SU-DHL-6 (cell line): ENCODE data around the gene KDM4B.

ENCODE experiments used
- H2AFZ ChIP-seq: fragments of 200-600 bp; sonication (generic); 2 replicates; pipeline ENCODE4 v1.6.1; 2014; ENCODE audit warnings: low read depth, mild to moderate bottlenecking, moderate library complexity, mixed read lengths, antibody characterized with exemption, low read length; ENCODE audit not compliant: severe bottlenecking
- H3F3A ChIP-seq: fragments of 200-600 bp; shearing (Covaris generic); 2 replicates; pipeline ENCODE4 v1.6.0; 2016; ENCODE audit warnings: antibody characterized with exemption, mild to moderate bottlenecking; ENCODE audit not compliant: insufficient read depth
- H3K27ac ChIP-seq: fragments of 200-600 bp; sonication (generic); 2 replicates; pipeline ENCODE4 v1.5.1; 2016; ENCODE audit warnings: low read depth, mild to moderate bottlenecking, low read length, moderate library complexity, mixed read lengths
- H3K27me3 ChIP-seq: fragments of 200-600 bp; sonication (generic), shearing (Covaris generic); 2 replicates; pipeline ENCODE4 v1.6.0; 2014; ENCODE audit warnings: mild to moderate bottlenecking, low read length
- H3K36me3 ChIP-seq: fragments of 200-600 bp; sonication (generic); 2 replicates; pipeline ENCODE4 v1.6.1; 2014; ENCODE audit warnings: mild to moderate bottlenecking, low read length, mixed read lengths
- H3K4me2 ChIP-seq: fragments of 300-600, 200-600 bp; shearing (Covaris generic), sonication (generic); 2 replicates; pipeline ENCODE4 v1.6.0; 2014; ENCODE audit warnings: low read length, low read depth, mild to moderate bottlenecking; ENCODE audit not compliant: poor library complexity, severe bottlenecking
- H3K4me3 ChIP-seq: fragments of 200-600 bp; sonication (generic); 2 replicates; pipeline ENCODE4 v1.5.1; 2014; ENCODE audit warnings: antibody characterized with exemption, low read length, mild to moderate bottlenecking, mixed read lengths; ENCODE audit not compliant: insufficient read depth, poor library complexity, severe bottlenecking
- H3K79me2 ChIP-seq: fragments of 200-600 bp; sonication (generic); 2 replicates; pipeline ENCODE4 v1.6.1; 2014; ENCODE audit warnings: mild to moderate bottlenecking, low read length, moderate library complexity; ENCODE audit not compliant: insufficient read depth
- H3K9ac ChIP-seq: fragments of 200-600 bp; sonication (generic); 2 replicates; pipeline ENCODE4 v1.7.0; 2014; ENCODE audit warnings: mild to moderate bottlenecking, low read length
- H3K9me2 ChIP-seq: fragments of 200-600 bp; sonication (generic); replicated peaks from 2 replicates; pipeline ENCODE4 v1.6.1; 2014; ENCODE audit warnings: low read length; ENCODE audit not compliant: insufficient read depth
- H3K9me3 ChIP-seq: fragments of 200-600 bp; sonication (generic); 2 replicates; pipeline ENCODE4 v1.6.1; 2014; ENCODE audit warnings: low read length, mixed read lengths; ENCODE audit not compliant: insufficient read depth
- H4K20me1 ChIP-seq: fragments of 200-600 bp; sonication (generic); 2 replicates; pipeline ENCODE4 v1.6.1; 2014; ENCODE audit warnings: low read depth, mild to moderate bottlenecking, antibody characterized with exemption, low read length, moderate library complexity, mixed read lengths
- CTCF ChIP-seq: fragments of 200-600 bp; sonication (generic); IDR thresholded peaks from one replicate; pipeline ENCODE4 v1.5.1; 2017; ENCODE audit warnings: antibody characterized with exemption, mild to moderate bottlenecking, low read length, moderate library complexity; ENCODE audit not compliant: insufficient read depth, poor library complexity, severe bottlenecking
- EZH2phosphoT487 ChIP-seq: fragments of 200-600 bp; sonication (generic), shearing (Covaris generic); conservative IDR thresholded peaks from 2 replicates; pipeline ENCODE4 v1.6.1; 2018; ENCODE audit warnings: mild to moderate bottlenecking, antibody characterized with exemption, low read length, moderate library complexity, mixed read lengths

KDM4B gene

DNA sequence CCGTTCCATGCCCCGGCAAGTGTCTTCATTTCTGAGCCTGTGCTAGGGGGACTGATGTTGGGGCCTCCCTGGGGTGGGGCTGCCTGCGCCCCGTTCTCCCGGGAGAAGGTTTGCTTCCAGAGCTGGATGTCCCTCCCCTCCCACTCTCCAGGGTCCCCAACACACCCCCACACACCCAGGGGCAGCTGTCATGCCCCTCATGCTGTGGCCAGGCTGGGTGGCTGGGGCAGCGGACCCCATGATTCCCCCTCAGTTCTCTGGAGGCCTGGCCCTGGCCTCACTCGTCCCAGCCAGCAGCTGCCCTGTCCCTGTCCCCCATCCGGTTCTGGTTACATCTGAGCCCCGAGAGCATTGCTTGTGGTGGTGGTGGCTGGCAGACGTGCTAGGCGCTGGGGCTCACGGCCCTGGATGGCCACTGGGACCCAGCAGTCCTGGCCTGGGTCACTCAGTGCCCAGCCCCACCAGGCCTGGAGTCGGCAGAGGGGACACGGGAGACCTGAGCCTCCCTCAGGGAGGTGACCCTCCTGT lies 184.8 kb downstream of the KDM4B start:
- no peaks in the 10 kb centered on the region for H3F3A ChIP-seq
- H3K4me2 ChIP-seq, result no peak overlapping the region
- no peaks in the 10 kb centered on the region for H3K9me3 ChIP-seq
- H3K27ac ChIP-seq, result no peak overlapping the region
- no peak overlapping the region for H2AFZ ChIP-seq
- H3K9me2 ChIP-seq, result no peaks in the 10 kb centered on the region
- H4K20me1 ChIP-seq, result no peaks in the 10 kb centered on the region
- no peak for TF ChIP-seq CTCF
- no peak for TF ChIP-seq EZH2phosphoT487
- H3K36me3 ChIP-seq, result no peaks in the 10 kb centered on the region
- H3K79me2 ChIP-seq, result no peaks in the 10 kb centered on the region
- H3K27me3 ChIP-seq, result no peaks in the 10 kb centered on the region
- H3K9ac ChIP-seq, result no peak overlapping the region
- no peak overlapping the region for H3K4me3 ChIP-seq

DNA sequence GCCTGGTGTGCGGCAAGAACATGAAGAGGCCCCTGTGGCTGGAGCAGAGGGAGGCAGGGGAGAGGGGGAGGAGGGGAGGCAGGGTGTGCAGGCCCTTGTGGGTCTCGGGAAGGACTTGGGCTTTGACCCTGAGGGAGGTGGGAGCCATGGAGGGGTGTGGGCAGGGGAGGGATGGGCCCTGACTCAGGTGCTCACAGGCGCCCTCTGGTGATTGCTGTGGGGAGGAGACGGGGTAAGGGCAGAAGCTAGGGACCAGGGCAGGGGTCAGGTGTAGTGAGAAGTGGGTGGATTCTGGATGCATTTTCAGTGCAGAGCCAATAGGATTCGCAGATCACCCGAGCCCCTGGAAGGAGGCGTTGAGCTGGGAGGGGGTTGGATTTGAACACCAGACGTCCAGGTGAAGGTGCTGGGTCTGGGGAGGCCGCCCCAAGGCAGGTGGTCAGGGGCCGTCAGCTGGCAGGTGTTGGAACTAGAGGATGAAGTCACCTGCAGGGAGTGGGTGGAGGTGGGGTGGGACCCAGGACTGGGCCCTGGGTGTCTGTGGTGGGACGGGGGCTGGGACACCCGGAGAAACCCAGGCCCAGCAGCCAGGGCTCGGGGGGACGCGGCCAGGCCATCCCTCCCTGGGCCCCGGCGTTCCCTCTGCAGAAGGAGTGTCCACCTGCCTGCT lies 185.4 kb downstream of the KDM4B start:
- no peak for TF ChIP-seq EZH2phosphoT487
- TF ChIP-seq CTCF, result peak; percentile 63
- H3K9me3 ChIP-seq, result no peaks in the 10 kb centered on the region
- H3K27ac ChIP-seq, result no peak overlapping the region
- no peaks in the 10 kb centered on the region for H3K36me3 ChIP-seq
- H3K79me2 ChIP-seq, result no peaks in the 10 kb centered on the region
- no peaks in the 10 kb centered on the region for H4K20me1 ChIP-seq
- no peak overlapping the region for H2AFZ ChIP-seq
- H3F3A ChIP-seq, result no peaks in the 10 kb centered on the region
- no peak overlapping the region for H3K9ac ChIP-seq
- H3K4me2 ChIP-seq, result no peak overlapping the region
- no peak overlapping the region for H3K4me3 ChIP-seq
- no peaks in the 10 kb centered on the region for H3K27me3 ChIP-seq
- H3K9me2 ChIP-seq, result no peaks in the 10 kb centered on the region

DNA sequence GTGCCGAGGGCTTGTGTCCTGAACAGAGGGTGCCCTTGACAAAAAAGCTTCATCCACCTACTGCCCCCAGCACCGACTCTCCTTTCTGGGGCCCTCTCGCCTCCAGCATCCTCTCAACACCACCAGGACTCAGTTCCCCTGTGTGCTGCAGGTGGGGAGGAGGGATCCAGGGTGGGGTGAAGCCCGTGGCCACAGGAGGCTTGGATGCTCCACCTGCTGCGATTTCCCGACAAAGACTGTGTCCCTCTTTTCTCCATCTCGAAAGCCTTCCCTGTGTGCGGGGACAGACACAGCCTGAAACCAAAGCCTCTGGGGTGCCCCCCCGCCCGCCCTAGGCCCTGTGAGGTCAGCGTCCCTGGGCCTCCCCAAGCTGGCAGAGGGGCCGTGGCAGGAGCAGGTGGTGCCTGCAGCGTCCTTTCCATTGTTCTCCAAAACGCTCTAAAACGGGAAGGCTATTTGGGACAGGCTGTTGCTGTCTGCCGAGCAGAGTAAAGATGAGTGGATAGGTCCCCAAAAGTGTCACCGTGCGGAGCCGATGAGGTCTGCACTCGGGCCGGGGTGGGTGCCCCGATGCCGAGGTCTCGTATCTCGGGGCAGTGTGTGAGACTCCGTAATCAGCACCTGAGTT lies 186.0 kb downstream of the KDM4B start:
- Histone ChIP-seq H3K27me3 (no peaks in the 10 kb centered on the region), H3K4me3 (no peak overlapping the region), H3K79me2 (no peaks in the 10 kb centered on the region), H3K9me2 (no peaks in the 10 kb centered on the region), H4K20me1 (no peaks in the 10 kb centered on the region), H3K4me2 (no peak overlapping the region), H3K9me3 (no peaks in the 10 kb centered on the region), H3K27ac (no peak overlapping the region), H3K9ac (no peak overlapping the region), H3K36me3 (no peaks in the 10 kb centered on the region), H3F3A (no peaks in the 10 kb centered on the region), H2AFZ (no peak overlapping the region)
- TF ChIP-seq CTCF (no peak), EZH2phosphoT487 (no peak)
